Measurements from ENCODE around the gene PATJ.

DNA sequence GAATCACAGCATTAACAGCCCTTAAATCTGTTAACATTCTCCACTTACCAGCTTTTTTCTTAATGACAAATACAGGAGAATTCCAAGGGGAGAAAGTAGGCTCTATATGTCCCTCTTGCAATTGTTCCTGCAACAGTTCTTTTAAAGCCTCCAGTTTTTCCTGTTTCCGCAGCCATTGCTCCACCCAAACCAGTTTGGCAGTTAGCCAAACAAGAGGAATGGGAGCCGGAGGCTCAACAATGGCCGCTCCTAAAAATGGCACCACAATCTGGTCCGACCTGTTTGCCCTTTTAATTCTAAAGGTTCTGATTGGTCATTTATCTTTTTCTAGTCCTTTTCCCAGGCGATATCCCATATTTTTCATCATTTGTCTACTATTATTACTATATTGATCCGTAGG is 438.4 kb downstream of the PATJ start:
- TF ChIP-seq, protein P1, sequence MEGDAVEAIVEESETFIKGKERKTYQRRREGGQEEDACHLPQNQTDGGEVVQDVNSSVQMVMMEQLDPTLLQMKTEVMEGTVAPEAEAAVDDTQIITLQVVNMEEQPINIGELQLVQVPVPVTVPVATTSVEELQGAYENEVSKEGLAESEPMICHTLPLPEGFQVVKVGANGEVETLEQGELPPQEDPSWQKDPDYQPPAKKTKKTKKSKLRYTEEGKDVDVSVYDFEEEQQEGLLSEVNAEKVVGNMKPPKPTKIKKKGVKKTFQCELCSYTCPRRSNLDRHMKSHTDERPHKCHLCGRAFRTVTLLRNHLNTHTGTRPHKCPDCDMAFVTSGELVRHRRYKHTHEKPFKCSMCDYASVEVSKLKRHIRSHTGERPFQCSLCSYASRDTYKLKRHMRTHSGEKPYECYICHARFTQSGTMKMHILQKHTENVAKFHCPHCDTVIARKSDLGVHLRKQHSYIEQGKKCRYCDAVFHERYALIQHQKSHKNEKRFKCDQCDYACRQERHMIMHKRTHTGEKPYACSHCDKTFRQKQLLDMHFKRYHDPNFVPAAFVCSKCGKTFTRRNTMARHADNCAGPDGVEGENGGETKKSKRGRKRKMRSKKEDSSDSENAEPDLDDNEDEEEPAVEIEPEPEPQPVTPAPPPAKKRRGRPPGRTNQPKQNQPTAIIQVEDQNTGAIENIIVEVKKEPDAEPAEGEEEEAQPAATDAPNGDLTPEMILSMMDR (IDR thresholded peaks at IDR 0.05), result no peak
- TF ChIP-seq POLR2A (IDR thresholded peaks at IDR 0.05), result no peak
